Trophoblast cell (in vitro differentiated cells and primary cell): Measurements from ENCODE around the gene KRTAP9-4. TPM values are rescaled to one million over a fixed set of nuclear protein-coding genes. Genes with fewer than 3 reads are reported as not detected.
"Not testable (repeated sequence)": the region's sequence is repeated elsewhere in the genome, so short reads cannot be mapped to it uniquely, and the experiment has no call there.

Experiments used
- DNase-seq, 2 donors: peaks; one replicate each; pipeline ENCODE4 v3.0.0-alpha.2; 2016
- H2AFZ ChIP-seq: 2 replicates; pipeline ENCODE4 v1.6.1; 2013; ENCODE audit warnings: low read length, moderate library complexity, mild to moderate bottlenecking; ENCODE audit not compliant: insufficient read depth, poor library complexity
- H2AK5ac ChIP-seq: 2 replicates; pipeline ENCODE4 v1.6.1; 2013; ENCODE audit warnings: mild to moderate bottlenecking, low read length
- H2BK120ac ChIP-seq: 2 replicates; pipeline ENCODE4 v1.6.1; 2013; ENCODE audit warnings: low read length, mild to moderate bottlenecking, moderate library complexity; ENCODE audit not compliant: insufficient read depth, poor library complexity
- H2BK12ac ChIP-seq: 2 replicates; pipeline ENCODE4 v1.6.1; 2013; ENCODE audit warnings: mild to moderate bottlenecking, low read length, moderate library complexity
- H2BK5ac ChIP-seq: 2 replicates; pipeline ENCODE4 v1.6.1; 2013; ENCODE audit warnings: low read length, low read depth, moderate library complexity, mild to moderate bottlenecking; ENCODE audit not compliant: poor library complexity
- H3K14ac ChIP-seq: 2 replicates; pipeline ENCODE4 v1.6.1; 2013; ENCODE audit warnings: mild to moderate bottlenecking, low read length
- H3K18ac ChIP-seq: 2 replicates; pipeline ENCODE4 v1.6.1; 2013; ENCODE audit warnings: mild to moderate bottlenecking, low read length
- H3K23ac ChIP-seq: 2 replicates; pipeline ENCODE4 v1.6.1; 2013; ENCODE audit warnings: low read length
- H3K27ac ChIP-seq: 2 replicates; pipeline ENCODE4 v1.5.1; 2013; ENCODE audit warnings: low read depth, mild to moderate bottlenecking, inconsistent platforms, low read length, moderate library complexity
- H3K27me3 ChIP-seq: 2 replicates; pipeline ENCODE4 v1.6.1; 2013; ENCODE audit warnings: inconsistent platforms, mild to moderate bottlenecking, low read length, moderate library complexity; ENCODE audit not compliant: insufficient read depth
- H3K36me3 ChIP-seq, 2 experiments: 1 replicate in 1 of 2; 2 replicates in 1 of 2; pipeline ENCODE4 v1.6.1; 2013; ENCODE audit warnings: low read length in 2 of 2, mild to moderate bottlenecking in 2 of 2, moderate library complexity in 1 of 2; ENCODE audit not compliant: insufficient read depth in 2 of 2, control insufficient read depth in 1 of 2
- H3K4ac ChIP-seq: 2 replicates; pipeline ENCODE4 v1.6.1; 2013; ENCODE audit warnings: low read depth, mild to moderate bottlenecking, low read length, moderate library complexity
- H3K4me1 ChIP-seq, 2 experiments: 1 replicate in 1 of 2; 2 replicates in 1 of 2; pipeline ENCODE4 v1.6.1; 2013; ENCODE audit warnings: low read length in 2 of 2, mild to moderate bottlenecking in 2 of 2, moderate library complexity in 1 of 2; ENCODE audit not compliant: insufficient read depth in 2 of 2, control insufficient read depth in 1 of 2
- H3K4me2 ChIP-seq: 2 replicates; pipeline ENCODE4 v1.6.1; 2013; ENCODE audit warnings: inconsistent platforms, mild to moderate bottlenecking, low read length, moderate library complexity
- H3K4me3 ChIP-seq: 2 replicates; pipeline ENCODE4 v1.5.1; 2013; ENCODE audit warnings: mild to moderate bottlenecking, low read depth, low read length, inconsistent platforms
- H3K79me1 ChIP-seq: one replicate; pipeline ENCODE4 v1.6.1; 2013; ENCODE audit warnings: low read length
- H3K79me2 ChIP-seq: 2 replicates; pipeline ENCODE4 v1.6.1; 2013; ENCODE audit warnings: low read length, mild to moderate bottlenecking; ENCODE audit not compliant: control insufficient read depth, insufficient read depth, poor library complexity
- H3K9ac ChIP-seq: 2 replicates; pipeline ENCODE4 v1.6.1; 2013; ENCODE audit warnings: mild to moderate bottlenecking, low read length
- H3K9me3 ChIP-seq: 2 replicates; pipeline ENCODE4 v1.6.1; 2013; ENCODE audit warnings: low read depth, mild to moderate bottlenecking, control low read depth, inconsistent platforms, low read length; ENCODE audit not compliant: insufficient read depth
- H4K12ac ChIP-seq: 2 replicates; pipeline ENCODE4 v1.6.1; 2013; ENCODE audit warnings: low read depth, mild to moderate bottlenecking, low read length, moderate library complexity
- H4K8ac ChIP-seq: 2 replicates; pipeline ENCODE4 v1.6.1; 2013; ENCODE audit warnings: low read depth, mild to moderate bottlenecking, low read length, moderate library complexity
- H4K91ac ChIP-seq: one replicate; pipeline ENCODE4 v1.6.1; 2013; ENCODE audit warnings: low read depth, mild to moderate bottlenecking, low read length, moderate library complexity
- WGBS: extraction: QIAGEN DNeasy Blood & Tissue Kit; methylation state at CpG from one replicate; pipeline ENCODE4 v1.1.7; 2013; ENCODE audit warnings: missing lambda C conversion rate; ENCODE audit not compliant: insufficient read length, insufficient coverage; ENCODE audit errors: extremely low coverage; 5-methylcytosine and 5-hydroxymethylcytosine counted together
- polyA plus RNA-seq: library from polyadenylated mRNA; stranded (reverse); fragments of 200-250 nt; gene quantifications from 2 replicates; pipeline ENCODE4 v1.2.3, GENCODE V29; 2013

Gene KRTAP9-4
- polyA plus RNA-seq, result not detected in 2 replicates

- not testable (repeated sequence) for H3K36me3 ChIP-seq, H3K14ac ChIP-seq, H3K18ac ChIP-seq, H4K91ac ChIP-seq, H3K9me3 ChIP-seq, H3K4me1 ChIP-seq, H3K4ac ChIP-seq, H2BK5ac ChIP-seq, H3K27me3 ChIP-seq, H2AK5ac ChIP-seq, H4K12ac ChIP-seq, H3K79me1 ChIP-seq, H3K27ac ChIP-seq, H2BK120ac ChIP-seq, H2AFZ ChIP-seq, H3K79me2 ChIP-seq, H3K4me2 ChIP-seq, DNase-seq, H3K9ac ChIP-seq, H3K4me3 ChIP-seq, H4K8ac ChIP-seq, H2BK12ac ChIP-seq, H3K23ac ChIP-seq
- no CpG with 5 or more reads among the region's 2 CpGs for WGBS
Measured at GRCh38 chr17:41249637-41250240, at the start of gene KRTAP9-4. TSS of gene KRTAP9-4 (plus strand) at chr17:41249687. CDS start at chr17:41249721, 34 bp downstream.

GRCh38 chr17:41211845-41212466 lies 37.5 kb upstream of the KRTAP9-4 start:
- no CpG with 5 or more reads among the region's 1 CpG for WGBS
- H3K9ac ChIP-seq, result peak overlapping the region; percentile 78
- no peak overlapping the region for H2BK120ac ChIP-seq
- no peak overlapping the region for H4K12ac ChIP-seq
- H3K18ac ChIP-seq, result no peak overlapping the region
- DNase-seq, result no peak
- H3K4me1 ChIP-seq, result no peaks in the 10 kb centered on the region
- H3K27me3 ChIP-seq, result no peaks in the 10 kb centered on the region
- H3K4me2 ChIP-seq, result no peak overlapping the region
- no peak overlapping the region for H3K14ac ChIP-seq
- H2AFZ ChIP-seq, result no peak overlapping the region
- H3K4me3 ChIP-seq, result no peak overlapping the region
- no peak overlapping the region for H2BK12ac ChIP-seq
- H3K4ac ChIP-seq, result no peak overlapping the region
- no peak overlapping the region for H3K27ac ChIP-seq
- H3K36me3 ChIP-seq, result no peaks in the 10 kb centered on the region
- H4K91ac ChIP-seq, result no peak overlapping the region
- no peak overlapping the region for H3K23ac ChIP-seq
- H3K79me1 ChIP-seq, result no peaks in the 10 kb centered on the region
- H3K9me3 ChIP-seq, result no peaks in the 10 kb centered on the region
- no peak overlapping the region for H2AK5ac ChIP-seq
- no peaks in the 10 kb centered on the region for H3K79me2 ChIP-seq
- H4K8ac ChIP-seq, result no peak overlapping the region
- H2BK5ac ChIP-seq, result no peak overlapping the region

DNA sequence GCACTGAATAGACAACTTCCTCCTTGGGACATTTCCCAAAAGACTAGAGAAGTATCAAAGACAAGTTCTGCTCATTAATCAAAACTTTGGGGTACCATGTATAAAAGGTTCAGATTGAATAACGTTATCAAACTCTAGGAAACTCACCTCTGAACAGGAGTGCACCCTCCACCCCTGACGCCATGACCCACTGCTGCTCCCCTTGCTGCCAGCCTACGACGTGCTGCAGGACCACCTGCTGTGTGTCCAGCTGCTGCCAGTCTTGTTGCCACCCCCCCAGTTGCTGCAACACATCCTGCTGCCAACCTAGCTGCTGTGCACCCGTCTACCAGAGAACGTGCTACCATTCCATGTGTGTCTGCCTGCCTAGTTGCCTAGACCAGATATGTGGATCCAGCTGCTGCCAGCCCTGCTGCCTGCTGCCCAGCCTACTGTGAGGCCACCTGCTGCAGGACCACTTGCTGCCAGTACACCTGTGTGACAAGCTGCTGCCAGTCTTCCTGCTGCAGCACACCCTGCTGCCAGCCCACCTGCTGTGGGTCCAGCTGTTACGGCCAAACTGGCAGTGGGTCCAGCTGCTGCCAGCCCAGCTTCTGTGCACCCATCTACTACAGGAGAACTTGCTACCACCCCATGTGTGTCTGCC lies 36.8 kb upstream of the KRTAP9-4 start:
- Histone ChIP-seq H4K91ac (no peak overlapping the region), H3K79me1 (no peaks in the 10 kb centered on the region), H3K9ac (no peak overlapping the region), H3K4me2 (no peak overlapping the region), H3K9me3 (no peaks in the 10 kb centered on the region), H2BK12ac (no peak overlapping the region), H3K27ac (no peak overlapping the region), H2AFZ (no peak overlapping the region), H3K18ac (no peak overlapping the region), H2AK5ac (no peak overlapping the region), H3K4ac (no peak overlapping the region), H3K14ac (no peak overlapping the region), H2BK5ac (no peak overlapping the region), H4K12ac (no peak overlapping the region), H2BK120ac (no peak overlapping the region), H3K4me1 (no peaks in the 10 kb centered on the region), H4K8ac (no peak overlapping the region), H3K4me3 (peak overlapping the region; percentile 10), H3K23ac (no peak overlapping the region), H3K27me3 (no peaks in the 10 kb centered on the region), H3K79me2 (no peaks in the 10 kb centered on the region), H3K36me3 (no peaks in the 10 kb centered on the region)
- WGBS, result no CpG with 5 or more reads among the region's 7 CpGs
- DNase-seq, result no peak

GRCh38 chr17:41215681-41216080 lies 33.8 kb upstream of the KRTAP9-4 start:
- no peaks in the 10 kb centered on the region for H3K27me3 ChIP-seq
- no peak overlapping the region for H3K23ac ChIP-seq
- no peak overlapping the region for H3K9ac ChIP-seq
- no peak overlapping the region for H3K27ac ChIP-seq
- no peak overlapping the region for H3K4ac ChIP-seq
- H3K4me3 ChIP-seq, result no peak overlapping the region
- DNase-seq, result no peak
- H3K14ac ChIP-seq, result no peak overlapping the region
- H3K4me2 ChIP-seq, result no peak overlapping the region
- H3K79me1 ChIP-seq, result no peaks in the 10 kb centered on the region
- no peak overlapping the region for H4K91ac ChIP-seq
- no peak overlapping the region for H2AFZ ChIP-seq
- H3K4me1 ChIP-seq, result no peaks in the 10 kb centered on the region
- H3K36me3 ChIP-seq, result no peaks in the 10 kb centered on the region
- no peaks in the 10 kb centered on the region for H3K79me2 ChIP-seq
- no peak overlapping the region for H2AK5ac ChIP-seq
- no peaks in the 10 kb centered on the region for H3K9me3 ChIP-seq
- no peak overlapping the region for H4K12ac ChIP-seq
- H2BK120ac ChIP-seq, result no peak overlapping the region
- no peak overlapping the region for H2BK12ac ChIP-seq
- H3K18ac ChIP-seq, result no peak overlapping the region
- WGBS, result no CpG with 5 or more reads among the region's 1 CpG
- no peak overlapping the region for H4K8ac ChIP-seq
- H2BK5ac ChIP-seq, result no peak overlapping the region
